HepG2 (cell line): ENCODE results near the gene EPHA2. TPM values are rescaled to one million over a fixed set of nuclear protein-coding genes. Genes with fewer than 3 reads are reported as not detected.

Experiments used
- ARHGAP35 ChIP-seq: sonication (generic); formaldehyde crosslinking; IDR thresholded peaks from 2 replicates; pipeline ENCODE4 v1.9.0; 2022; ENCODE audit warnings: mild to moderate bottlenecking, inconsistent platforms, moderate library complexity, missing genetic modification reagents, borderline replicate concordance
- CTCF ChIP-seq: sonication (generic); formaldehyde crosslinking; IDR thresholded peaks from 2 replicates; pipeline ENCODE4 v1.5.0; 2020; ENCODE audit warnings: mild to moderate bottlenecking, missing genetic modification reagents, moderate library complexity
- ELF1 ChIP-seq: sonication (generic); formaldehyde crosslinking; IDR thresholded peaks from 2 replicates; pipeline ENCODE4 v1.4.0; 2020; ENCODE audit warnings: missing genetic modification reagents
- KLF11 ChIP-seq: IDR thresholded peaks from 2 replicates; pipeline ENCODE4 v1.6.1; 2016; ENCODE audit warnings: missing compliant biosample characterization
- NCOA2 ChIP-seq: sonication (generic); formaldehyde crosslinking; IDR thresholded peaks from 2 replicates; pipeline ENCODE4 v1.8.0; 2022; ENCODE audit warnings: inconsistent platforms
- NFE2L1 ChIP-seq: sonication (generic); formaldehyde crosslinking; IDR thresholded peaks from 2 replicates; pipeline ENCODE4 v1.4.0; 2020; ENCODE audit warnings: missing genetic modification reagents, mild to moderate bottlenecking, borderline replicate concordance
- NR0B2 ChIP-seq: sonication (generic); formaldehyde crosslinking; IDR thresholded peaks from 2 replicates; pipeline ENCODE4 v1.4.0; 2020; ENCODE audit warnings: mild to moderate bottlenecking, missing genetic modification reagents
- SUZ12 ChIP-seq: fragments of 150-350 bp; IDR thresholded peaks from 2 replicates; pipeline ENCODE4 v1.6.1; 2014; ENCODE audit warnings: low read depth, low read length
- ZKSCAN1 ChIP-seq: fragments of 150-350 bp; IDR thresholded peaks from 2 replicates; pipeline ENCODE4 v1.6.1; 2014; ENCODE audit warnings: low read length
- ZNF205 ChIP-seq: IDR thresholded peaks from 2 replicates; pipeline ENCODE4 v1.6.1; 2018; ENCODE audit warnings: missing biosample characterization, missing genetic modification reagents
- ZNF343 ChIP-seq: sonication (generic); formaldehyde crosslinking; IDR thresholded peaks from 2 replicates; pipeline ENCODE4 v1.4.0; 2020; ENCODE audit warnings: mild to moderate bottlenecking, missing genetic modification reagents
- ZNF350 ChIP-seq: sonication (generic); formaldehyde crosslinking; IDR thresholded peaks from 2 replicates; pipeline ENCODE4 v1.4.0; 2020; ENCODE audit warnings: mild to moderate bottlenecking, low read depth, missing genetic modification reagents, borderline replicate concordance
- ZSCAN12 ChIP-seq: sonication (generic); formaldehyde crosslinking; IDR thresholded peaks from 2 replicates; pipeline ENCODE4 v1.9.0; 2021; ENCODE audit warnings: mild to moderate bottlenecking, missing genetic modification reagents
- polyA plus RNA-seq, 8 experiments: library from polyadenylated mRNA; depleted of rRNA in 3 of 8; stranded (reverse) in 7 of 8; unstranded in 1 of 8; fragments of >200 nt; fragmentation: Illumina TruSeq in 4 of 8; extraction: Trizol in 4 of 8; gene quantifications; 2 replicates each; pipeline versions ENCODE4 v1.2.1 to v1.2.3, GENCODE V29; 2011 to 2016; ENCODE audit warnings: low read depth in 4 of 8, missing spikeins in 1 of 8, mixed read lengths in 1 of 8; ENCODE audit not compliant: insufficient read depth in 1 of 8
- total RNA-seq, 5 experiments: library from RNA; depleted of rRNA; stranded (reverse); fragments of >200 nt; fragmentation: Illumina TruSeq; extraction: Trizol; gene quantifications; 2 replicates each; pipeline ENCODE4 v1.2.3, GENCODE V29; 2016; ENCODE audit warnings: low read depth in 1 of 5
- TF ChIP-seq, protein P1 (sequence below): sonication (generic); formaldehyde crosslinking; IDR thresholded peaks from 2 replicates; pipeline ENCODE4 v1.5.0; 2020; ENCODE audit warnings: mild to moderate bottlenecking, missing genetic modification reagents
- TF ChIP-seq, protein P2 (sequence below): IDR thresholded peaks from 2 replicates; pipeline ENCODE4 v1.6.1; 2016; ENCODE audit warnings: missing compliant biosample characterization, missing genetic modification reagents, borderline replicate concordance
- TF ChIP-seq, protein P3 (sequence below): sonication (generic); formaldehyde crosslinking; IDR thresholded peaks from 2 replicates; pipeline ENCODE4 v1.4.0; 2020; ENCODE audit warnings: missing genetic modification reagents
- TF ChIP-seq, protein P4 (sequence below): IDR thresholded peaks from 2 replicates; pipeline ENCODE4 v1.6.1; 2016; ENCODE audit warnings: low read depth

Gene EPHA2
- total and polyA plus RNA-seq, 2 of the 13 experiments (the other 11 are each of a cell fraction or from before 2014, with no cell fraction given), result 33.6 to 53.6 TPM

- no peak for TF ChIP-seq NR0B2 (CRISPR knock-in tag)
- TF ChIP-seq NFE2L1 (CRISPR knock-in tag), result no peak
- no peak; the same call in 1 of the 2 replicates for TF ChIP-seq ELF1 (CRISPR knock-in tag)
- TF ChIP-seq KLF11 (CRISPR knock-in tag), result no peak
- TF ChIP-seq, protein P1, sequence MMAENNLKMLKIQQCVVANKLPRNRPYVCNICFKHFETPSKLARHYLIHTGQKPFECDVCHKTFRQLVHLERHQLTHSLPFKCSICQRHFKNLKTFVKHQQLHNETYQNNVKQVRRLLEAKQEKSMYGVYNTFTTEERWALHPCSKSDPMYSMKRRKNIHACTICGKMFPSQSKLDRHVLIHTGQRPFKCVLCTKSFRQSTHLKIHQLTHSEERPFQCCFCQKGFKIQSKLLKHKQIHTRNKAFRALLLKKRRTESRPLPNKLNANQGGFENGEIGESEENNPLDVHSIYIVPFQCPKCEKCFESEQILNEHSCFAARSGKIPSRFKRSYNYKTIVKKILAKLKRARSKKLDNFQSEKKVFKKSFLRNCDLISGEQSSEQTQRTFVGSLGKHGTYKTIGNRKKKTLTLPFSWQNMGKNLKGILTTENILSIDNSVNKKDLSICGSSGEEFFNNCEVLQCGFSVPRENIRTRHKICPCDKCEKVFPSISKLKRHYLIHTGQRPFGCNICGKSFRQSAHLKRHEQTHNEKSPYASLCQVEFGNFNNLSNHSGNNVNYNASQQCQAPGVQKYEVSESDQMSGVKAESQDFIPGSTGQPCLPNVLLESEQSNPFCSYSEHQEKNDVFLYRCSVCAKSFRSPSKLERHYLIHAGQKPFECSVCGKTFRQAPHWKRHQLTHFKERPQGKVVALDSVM, result peak; percentile 40; the same call in 1 of the 2 replicates
- no peak for TF ChIP-seq ZNF343 (CRISPR knock-in tag)
- 0 out of 2 replicates have a peak, but pooled peaks have one; percentile 10 for TF ChIP-seq CTCF (CRISPR knock-in tag)
- TF ChIP-seq NCOA2 (CRISPR knock-in tag), result peak; percentile 69
- TF ChIP-seq, protein P2, sequence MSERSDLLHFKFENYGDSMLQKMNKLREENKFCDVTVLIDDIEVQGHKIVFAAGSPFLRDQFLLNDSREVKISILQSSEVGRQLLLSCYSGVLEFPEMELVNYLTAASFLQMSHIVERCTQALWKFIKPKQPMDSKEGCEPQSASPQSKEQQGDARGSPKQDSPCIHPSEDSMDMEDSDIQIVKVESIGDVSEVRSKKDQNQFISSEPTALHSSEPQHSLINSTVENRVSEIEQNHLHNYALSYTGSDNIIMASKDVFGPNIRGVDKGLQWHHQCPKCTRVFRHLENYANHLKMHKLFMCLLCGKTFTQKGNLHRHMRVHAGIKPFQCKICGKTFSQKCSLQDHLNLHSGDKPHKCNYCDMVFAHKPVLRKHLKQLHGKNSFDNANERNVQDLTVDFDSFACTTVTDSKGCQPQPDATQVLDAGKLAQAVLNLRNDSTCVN, result no peak
- TF ChIP-seq SUZ12, result no peak
- TF ChIP-seq, protein P3, sequence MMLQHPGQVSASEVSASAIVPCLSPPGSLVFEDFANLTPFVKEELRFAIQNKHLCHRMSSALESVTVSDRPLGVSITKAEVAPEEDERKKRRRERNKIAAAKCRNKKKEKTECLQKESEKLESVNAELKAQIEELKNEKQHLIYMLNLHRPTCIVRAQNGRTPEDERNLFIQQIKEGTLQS (CRISPR knock-in tag), result peak; percentile 98
- TF ChIP-seq ZNF350, result peak; percentile 63; the same call in 1 of the 2 replicates
- TF ChIP-seq, protein P4, sequence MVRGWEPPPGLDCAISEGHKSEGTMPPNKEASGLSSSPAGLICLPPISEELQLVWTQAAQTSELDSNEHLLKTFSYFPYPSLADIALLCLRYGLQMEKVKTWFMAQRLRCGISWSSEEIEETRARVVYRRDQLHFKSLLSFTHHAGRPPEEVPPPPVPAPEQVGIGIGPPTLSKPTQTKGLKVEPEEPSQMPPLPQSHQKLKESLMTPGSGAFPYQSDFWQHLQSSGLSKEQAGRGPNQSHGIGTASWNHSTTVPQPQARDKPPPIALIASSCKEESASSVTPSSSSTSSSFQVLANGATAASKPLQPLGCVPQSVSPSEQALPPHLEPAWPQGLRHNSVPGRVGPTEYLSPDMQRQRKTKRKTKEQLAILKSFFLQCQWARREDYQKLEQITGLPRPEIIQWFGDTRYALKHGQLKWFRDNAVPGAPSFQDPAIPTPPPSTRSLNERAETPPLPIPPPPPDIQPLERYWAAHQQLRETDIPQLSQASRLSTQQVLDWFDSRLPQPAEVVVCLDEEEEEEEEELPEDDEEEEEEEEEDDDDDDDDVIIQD (CRISPR knock-in tag), result no peak; the same call in 1 of the 2 replicates
- TF ChIP-seq ARHGAP35 (CRISPR knock-in tag), result no peak; the same call in 1 of the 2 replicates
- peak; percentile 53; the same call in 1 of the 2 replicates for TF ChIP-seq ZNF205
- no peak for TF ChIP-seq ZSCAN12 (CRISPR knock-in tag)
- no peak for TF ChIP-seq ZKSCAN1
Observed at GRCh38 chr1:16181887-16182719, 26.2 kb upstream of the EPHA2 start (continued).
